HL-60 (cell line): ENCODE measurements around the gene TTC24.
"Not testable (repeated sequence)": the region's sequence is repeated elsewhere in the genome, so short reads cannot be mapped to it uniquely, and the experiment has no call there.

ENCODE experiments used
- DNase-seq, 2 experiments: peaks; one replicate each; pipeline ENCODE4 v3.0.0-alpha.2; 2010 to 2020; ENCODE audit warnings: low read depth in 1 of 2, low spot score in 1 of 2
- H3K27ac ChIP-seq: fragments of 250-450 bp; sonication (Bioruptor Pico); replicated peaks from 2 replicates; pipeline ENCODE4 v1.5.1; 2020; ENCODE audit warnings: mild to moderate bottlenecking, moderate library complexity
- H3K27me3 ChIP-seq: fragments of 250-450 bp; sonication (Bioruptor Pico); 2 replicates; pipeline ENCODE4 v1.5.1; 2021; ENCODE audit warnings: mild to moderate bottlenecking, moderate library complexity; ENCODE audit not compliant: insufficient read depth, poor library complexity, severe bottlenecking
- H3K4me3 ChIP-seq: replicated peaks from 2 replicates; pipeline ENCODE4 v1.5.1; 2011; ENCODE audit warnings: mild to moderate bottlenecking, control low read depth, low read length; ENCODE audit not compliant: insufficient read depth
- GABPA ChIP-seq: IDR thresholded peaks from 2 replicates; pipeline ENCODE4 v1.6.1; 2012; ENCODE audit warnings: low read depth
- POLR2AphosphoS5 ChIP-seq: IDR thresholded peaks from 2 replicates; pipeline ENCODE4 v1.6.1; 2012; ENCODE audit warnings: low read depth
- SPI1 ChIP-seq: IDR thresholded peaks from 2 replicates; pipeline ENCODE4 v1.6.1; 2012; ENCODE audit warnings: low read depth, mild to moderate bottlenecking, borderline replicate concordance
- TF ChIP-seq, protein P1 (sequence below): IDR thresholded peaks from one replicate; pipeline ENCODE4 v1.5.1; 2011; ENCODE audit warnings: low read length, control low read depth, inconsistent platforms; ENCODE audit not compliant: insufficient read depth
- TF ChIP-seq, protein P2 (sequence below): IDR thresholded peaks from 2 replicates; pipeline ENCODE4 v1.6.1; 2012; ENCODE audit warnings: low read depth; ENCODE audit not compliant: insufficient replicate concordance

The TTC24 gene

DNA sequence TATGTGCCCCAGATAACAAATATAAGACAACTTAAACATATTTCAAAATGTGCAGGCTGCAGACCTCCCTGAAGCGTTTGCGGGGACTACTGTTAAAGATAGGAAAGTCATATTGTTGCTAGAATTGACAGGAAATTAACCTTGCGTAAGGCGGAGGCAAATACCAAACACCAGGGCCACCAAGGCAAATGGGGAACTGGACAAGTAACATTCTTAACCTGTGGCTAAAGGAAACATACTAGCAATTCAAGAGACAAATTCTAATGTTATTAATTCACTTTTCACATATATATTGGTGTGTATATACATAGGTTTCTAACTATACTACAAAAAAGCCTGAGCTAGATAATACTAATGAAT lies 46.5 kb downstream of the TTC24 start:
- Histone ChIP-seq H3K27me3 (peaks cover 45% of the 10 kb centered on the region), H3K27ac (no peak overlapping the region), H3K4me3 (no peak overlapping the region)
- no peak for DNase-seq
- TF ChIP-seq, protein P1, sequence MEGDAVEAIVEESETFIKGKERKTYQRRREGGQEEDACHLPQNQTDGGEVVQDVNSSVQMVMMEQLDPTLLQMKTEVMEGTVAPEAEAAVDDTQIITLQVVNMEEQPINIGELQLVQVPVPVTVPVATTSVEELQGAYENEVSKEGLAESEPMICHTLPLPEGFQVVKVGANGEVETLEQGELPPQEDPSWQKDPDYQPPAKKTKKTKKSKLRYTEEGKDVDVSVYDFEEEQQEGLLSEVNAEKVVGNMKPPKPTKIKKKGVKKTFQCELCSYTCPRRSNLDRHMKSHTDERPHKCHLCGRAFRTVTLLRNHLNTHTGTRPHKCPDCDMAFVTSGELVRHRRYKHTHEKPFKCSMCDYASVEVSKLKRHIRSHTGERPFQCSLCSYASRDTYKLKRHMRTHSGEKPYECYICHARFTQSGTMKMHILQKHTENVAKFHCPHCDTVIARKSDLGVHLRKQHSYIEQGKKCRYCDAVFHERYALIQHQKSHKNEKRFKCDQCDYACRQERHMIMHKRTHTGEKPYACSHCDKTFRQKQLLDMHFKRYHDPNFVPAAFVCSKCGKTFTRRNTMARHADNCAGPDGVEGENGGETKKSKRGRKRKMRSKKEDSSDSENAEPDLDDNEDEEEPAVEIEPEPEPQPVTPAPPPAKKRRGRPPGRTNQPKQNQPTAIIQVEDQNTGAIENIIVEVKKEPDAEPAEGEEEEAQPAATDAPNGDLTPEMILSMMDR = no peak
- TF ChIP-seq SPI1 (0 out of 2 replicates have a peak, but pooled peaks have one; percentile 22), POLR2AphosphoS5 (no peak)

DNA sequence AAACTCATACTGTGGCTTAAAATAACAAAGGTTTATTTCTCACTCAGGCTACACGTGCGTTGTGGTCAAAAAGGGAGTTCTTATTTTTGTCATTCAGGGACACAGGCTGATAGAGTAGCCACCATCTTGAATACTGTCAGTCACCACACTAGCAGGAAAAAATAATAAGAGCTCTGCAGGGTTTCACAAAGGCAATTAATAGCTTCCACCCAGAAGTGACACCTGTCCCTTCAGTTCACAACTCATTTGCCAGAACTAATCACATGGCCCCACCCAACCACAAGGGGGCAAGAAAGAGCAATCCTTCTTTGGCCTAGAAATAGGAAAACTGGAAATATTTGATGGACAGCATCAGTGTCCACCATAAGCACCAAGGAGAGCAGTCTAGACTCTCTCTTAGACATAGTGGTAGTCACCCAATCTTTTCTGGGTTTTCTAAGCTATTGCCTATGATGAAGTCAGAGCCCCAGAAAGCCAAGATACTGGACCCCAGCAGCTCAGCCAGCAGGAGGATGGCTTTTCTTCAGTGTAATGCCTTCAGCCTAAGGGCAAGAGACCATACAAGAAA lies 47.9 kb downstream of the TTC24 start:
- DNase-seq = peak in 1 of 2 experiments; percentile 34
- Histone ChIP-seq H3K27ac (no peak overlapping the region), H3K4me3 (no peak overlapping the region), H3K27me3 (peaks cover 47% of the 10 kb centered on the region)
- TF ChIP-seq, protein P2, sequence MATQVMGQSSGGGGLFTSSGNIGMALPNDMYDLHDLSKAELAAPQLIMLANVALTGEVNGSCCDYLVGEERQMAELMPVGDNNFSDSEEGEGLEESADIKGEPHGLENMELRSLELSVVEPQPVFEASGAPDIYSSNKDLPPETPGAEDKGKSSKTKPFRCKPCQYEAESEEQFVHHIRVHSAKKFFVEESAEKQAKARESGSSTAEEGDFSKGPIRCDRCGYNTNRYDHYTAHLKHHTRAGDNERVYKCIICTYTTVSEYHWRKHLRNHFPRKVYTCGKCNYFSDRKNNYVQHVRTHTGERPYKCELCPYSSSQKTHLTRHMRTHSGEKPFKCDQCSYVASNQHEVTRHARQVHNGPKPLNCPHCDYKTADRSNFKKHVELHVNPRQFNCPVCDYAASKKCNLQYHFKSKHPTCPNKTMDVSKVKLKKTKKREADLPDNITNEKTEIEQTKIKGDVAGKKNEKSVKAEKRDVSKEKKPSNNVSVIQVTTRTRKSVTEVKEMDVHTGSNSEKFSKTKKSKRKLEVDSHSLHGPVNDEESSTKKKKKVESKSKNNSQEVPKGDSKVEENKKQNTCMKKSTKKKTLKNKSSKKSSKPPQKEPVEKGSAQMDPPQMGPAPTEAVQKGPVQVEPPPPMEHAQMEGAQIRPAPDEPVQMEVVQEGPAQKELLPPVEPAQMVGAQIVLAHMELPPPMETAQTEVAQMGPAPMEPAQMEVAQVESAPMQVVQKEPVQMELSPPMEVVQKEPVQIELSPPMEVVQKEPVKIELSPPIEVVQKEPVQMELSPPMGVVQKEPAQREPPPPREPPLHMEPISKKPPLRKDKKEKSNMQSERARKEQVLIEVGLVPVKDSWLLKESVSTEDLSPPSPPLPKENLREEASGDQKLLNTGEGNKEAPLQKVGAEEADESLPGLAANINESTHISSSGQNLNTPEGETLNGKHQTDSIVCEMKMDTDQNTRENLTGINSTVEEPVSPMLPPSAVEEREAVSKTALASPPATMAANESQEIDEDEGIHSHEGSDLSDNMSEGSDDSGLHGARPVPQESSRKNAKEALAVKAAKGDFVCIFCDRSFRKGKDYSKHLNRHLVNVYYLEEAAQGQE = peak; percentile 71
- TF ChIP-seq GABPA (no peak), POLR2AphosphoS5 (no peak), SPI1 (no peak)
- TF ChIP-seq, protein P1 = peak; percentile 55

DNA sequence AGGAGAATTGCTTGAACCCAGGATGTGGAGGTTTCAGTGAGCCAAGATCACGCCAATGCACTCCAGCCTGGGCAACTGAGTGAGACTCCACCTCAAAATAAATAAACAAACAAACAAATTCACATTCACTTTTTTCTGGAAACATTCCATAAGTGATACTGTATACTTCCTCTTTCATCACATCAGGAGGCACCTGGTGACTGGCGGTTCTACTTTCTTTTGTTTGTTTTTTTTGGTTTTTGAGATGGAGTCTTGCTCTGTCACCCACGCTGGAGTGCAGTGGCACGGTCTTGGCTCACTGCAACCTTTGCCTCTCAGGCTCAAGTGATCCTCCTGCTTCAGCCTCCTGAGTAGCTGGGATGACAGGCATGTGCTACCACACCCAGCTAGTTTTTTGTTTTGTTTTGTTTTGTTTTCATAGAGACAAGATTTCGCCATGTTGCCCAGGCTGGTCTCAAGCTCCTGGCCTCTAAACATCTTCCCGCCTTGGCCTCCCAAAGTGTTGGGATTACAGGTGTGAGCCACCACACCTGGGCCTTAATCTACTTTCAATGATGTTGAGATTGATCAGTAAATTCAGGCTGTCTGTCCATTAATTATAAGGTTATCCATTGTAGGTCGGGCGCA lies 50.4 kb downstream of the TTC24 start:
- H3K27ac ChIP-seq = no peak overlapping the region
- TF ChIP-seq, protein P2 = no peak
- no peak for TF ChIP-seq SPI1
- TF ChIP-seq, protein P1 = no peak
- TF ChIP-seq GABPA = no peak
- TF ChIP-seq POLR2AphosphoS5 = no peak
- no peak overlapping the region for H3K4me3 ChIP-seq
- no peak for DNase-seq
- peaks cover 35% of the 10 kb centered on the region for H3K27me3 ChIP-seq

DNA sequence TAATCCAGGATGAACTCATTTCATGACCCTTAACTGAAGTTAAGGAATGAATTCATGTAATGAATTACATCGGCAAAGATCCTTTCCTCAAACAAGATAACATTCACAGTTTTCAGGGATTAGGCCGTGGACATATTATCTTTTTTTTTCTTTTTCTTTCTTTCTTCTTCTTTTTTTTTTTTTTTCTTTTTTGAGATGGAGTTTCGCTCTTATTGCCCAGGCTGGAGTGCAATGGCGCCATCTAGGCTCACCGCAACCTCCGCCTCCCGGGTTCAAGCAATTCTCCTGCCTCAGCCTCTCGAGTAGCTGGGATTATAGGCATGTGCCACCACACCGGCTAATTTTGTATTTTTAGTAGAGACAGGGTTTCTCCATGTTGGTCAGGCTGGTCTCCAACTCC lies 51.6 kb downstream of the TTC24 start:
- H3K27me3 ChIP-seq = peaks cover 31% of the 10 kb centered on the region
- not testable (repeated sequence) for DNase-seq, H3K27ac ChIP-seq, H3K4me3 ChIP-seq
